AG20443 (cell line): Measurements from ENCODE around the gene COX7B.

ENCODE experiments used
- DNase-seq: peaks from one replicate; pipeline ENCODE4 v3.0.0; 2012; ENCODE audit warnings: low spot score, mixed read lengths

The COX7B gene

GRCh38 chrX:77945910-77946545 is 46.8 kb downstream of the COX7B start:
- no peak for DNase-seq

GRCh38 chrX:77946571-77946970 is 47.3 kb downstream of the COX7B start:
- no peak for DNase-seq

GRCh38 chrX:77949840-77950239 is 50.6 kb downstream of the COX7B start:
- DNase-seq = no peak

- DNase-seq = no peak
Observed at GRCh38 chrX:77952173-77952572, 52.9 kb downstream of the COX7B start.

DNA sequence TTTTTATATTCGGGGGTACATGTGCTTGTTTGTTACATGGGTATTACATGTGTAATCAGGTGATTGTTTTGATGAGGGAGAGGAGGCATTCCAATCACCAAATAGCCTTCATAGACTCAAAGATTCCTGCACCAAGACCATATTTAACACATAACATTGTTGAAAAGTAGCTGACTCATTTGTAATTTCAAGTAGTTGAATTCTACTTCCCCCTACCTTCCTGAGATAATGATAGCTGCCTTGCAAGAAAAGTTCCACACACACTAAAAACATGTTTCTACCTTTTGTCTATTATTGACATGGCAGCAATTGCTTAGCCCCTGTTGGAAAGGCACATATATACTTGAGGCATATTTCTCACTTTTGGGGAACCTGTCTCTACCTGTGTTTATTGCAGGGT is 54.0 kb downstream of the COX7B start:
- no peak for DNase-seq

GRCh38 chrX:77953708-77954107 is 54.4 kb downstream of the COX7B start:
- no peak for DNase-seq
